Sciatic nerve (tissue), 1 donor: ENCODE data around the gene EIPR1. TPM values are rescaled to one million over a fixed set of nuclear protein-coding genes. Genes with fewer than 3 reads are reported as not detected.

Experiments
- total RNA-seq: library from RNA; stranded (reverse); fragmentation: NEBNext Ultra II Directional; extraction: Animal tissue kit (Norgen Biotek cat#: 25700); gene quantifications from one replicate; pipeline ENCODE4 v1.2.1, GENCODE V29; 2021
- donor health status: DM: no; HTN: no; CAD: no.

Gene EIPR1
- total RNA-seq, 1 donor from 2014 or later: 14.7 TPM

Other genes with a start within 250 kb of the EIPR1 start
- 139 TPM for gene TRAPPC12, start 1.9 kb upstream of the EIPR1 start, total RNA-seq
- 52.9 TPM for gene ADI1, start 141.7 kb upstream of the EIPR1 start, total RNA-seq
- gene RNASEH1, start 180.5 kb upstream of the EIPR1 start, total RNA-seq: 19.0 TPM
- 852 TPM for gene RPS7, start 197.4 kb upstream of the EIPR1 start, total RNA-seq
- 1.1 TPM for gene COLEC11, start 217.3 kb upstream of the EIPR1 start, total RNA-seq